Measurements from ENCODE around the gene PPM1B.
A peak's percentile ranks its signal among the peaks of the same experiment; 100 is the strongest.
"Not testable (repeated sequence)": the region's sequence is repeated elsewhere in the genome, so short reads cannot be mapped to it uniquely, and the experiment has no call there.

Gene PPM1B

GRCh38 chr2:44163777-44164176 is 4.9 kb upstream of the PPM1B start:
- DNase-seq (ENCODE audit: low read depth): no peak

GRCh38 chr2:44164617-44165016 is 4.1 kb upstream of the PPM1B start:
- no peak for DNase-seq (ENCODE audit: low read depth)

- no peak for DNase-seq (ENCODE audit: low read depth)
Measured at GRCh38 chr2:44166096-44166495, 2.6 kb upstream of the PPM1B start.

GRCh38 chr2:44167311-44167907 is 1.3 kb upstream of the PPM1B start:
- DNase-seq (ENCODE audit: low read depth): no peak

GRCh38 chr2:44167908-44168680 is 581 bp upstream of the PPM1B start:
- DNase-seq (ENCODE audit: low read depth): peak; percentile 98

- peak; percentile 19 for DNase-seq (ENCODE audit: low read depth)
Measured at GRCh38 chr2:44169155-44169898, 652 bp downstream of the PPM1B start.

- DNase-seq (ENCODE audit: low read depth): no peak
Measured at GRCh38 chr2:44170311-44170717, 1.6 kb downstream of the PPM1B start.

- DNase-seq (ENCODE audit: low read depth): no peak
Measured at GRCh38 chr2:44171018-44171417, 2.3 kb downstream of the PPM1B start.

GRCh38 chr2:44171442-44171841 is 2.8 kb downstream of the PPM1B start:
- DNase-seq (ENCODE audit: low read depth): not testable (repeated sequence)

- no peak for DNase-seq (ENCODE audit: low read depth)
Measured at GRCh38 chr2:44172576-44172975, 3.9 kb downstream of the PPM1B start.

- no peak for DNase-seq (ENCODE audit: low read depth)
Measured at GRCh38 chr2:44178950-44179349, 10.3 kb downstream of the PPM1B start.

- no peak for DNase-seq (ENCODE audit: low read depth)
Measured at GRCh38 chr2:44181648-44182047, 13.0 kb downstream of the PPM1B start.

GRCh38 chr2:44184106-44184505 is 15.4 kb downstream of the PPM1B start:
- no peak for DNase-seq (ENCODE audit: low read depth)

- no peak for DNase-seq (ENCODE audit: low read depth)
Measured at GRCh38 chr2:44186810-44187209, 18.1 kb downstream of the PPM1B start.

- DNase-seq (ENCODE audit: low read depth): no peak
Measured at GRCh38 chr2:44187251-44187650, 18.6 kb downstream of the PPM1B start.

GRCh38 chr2:44188696-44189095 is 20.0 kb downstream of the PPM1B start:
- no peak for DNase-seq (ENCODE audit: low read depth)

- DNase-seq (ENCODE audit: low read depth): no peak
Measured at GRCh38 chr2:44189104-44189503, 20.4 kb downstream of the PPM1B start.

GRCh38 chr2:44190526-44190925 is 21.9 kb downstream of the PPM1B start:
- DNase-seq (ENCODE audit: low read depth): no peak

GRCh38 chr2:44191739-44192138 is 23.1 kb downstream of the PPM1B start:
- no peak for DNase-seq (ENCODE audit: low read depth)

- DNase-seq (ENCODE audit: low read depth): no peak
Measured at GRCh38 chr2:44192646-44193045, 24.0 kb downstream of the PPM1B start.

GRCh38 chr2:44195714-44196113 is 27.0 kb downstream of the PPM1B start:
- DNase-seq (ENCODE audit: low read depth): no peak

GRCh38 chr2:44197816-44198215 is 29.1 kb downstream of the PPM1B start:
- DNase-seq (ENCODE audit: low read depth): no peak

- no peak for DNase-seq (ENCODE audit: low read depth)
Measured at GRCh38 chr2:44200011-44200410, 31.3 kb downstream of the PPM1B start.
